Activated CD4-positive, CD25-positive, alpha-beta regulatory T cell treated with anti-CD3 and anti-CD28 coated beads, Interleukin-2, amount 50 U/mL, for 16 hours (primary cell): Measurements from ENCODE around the gene TNS3.
"Not testable (repeated sequence)": the region's sequence is repeated elsewhere in the genome, so short reads cannot be mapped to it uniquely, and the experiment has no call there.

Source experiments
- DNase-seq: peaks from one replicate; pipeline ENCODE4 v3.0.0-alpha.2; 2020; ENCODE audit warnings: low read depth, low spot score

TNS3 gene

DNA sequence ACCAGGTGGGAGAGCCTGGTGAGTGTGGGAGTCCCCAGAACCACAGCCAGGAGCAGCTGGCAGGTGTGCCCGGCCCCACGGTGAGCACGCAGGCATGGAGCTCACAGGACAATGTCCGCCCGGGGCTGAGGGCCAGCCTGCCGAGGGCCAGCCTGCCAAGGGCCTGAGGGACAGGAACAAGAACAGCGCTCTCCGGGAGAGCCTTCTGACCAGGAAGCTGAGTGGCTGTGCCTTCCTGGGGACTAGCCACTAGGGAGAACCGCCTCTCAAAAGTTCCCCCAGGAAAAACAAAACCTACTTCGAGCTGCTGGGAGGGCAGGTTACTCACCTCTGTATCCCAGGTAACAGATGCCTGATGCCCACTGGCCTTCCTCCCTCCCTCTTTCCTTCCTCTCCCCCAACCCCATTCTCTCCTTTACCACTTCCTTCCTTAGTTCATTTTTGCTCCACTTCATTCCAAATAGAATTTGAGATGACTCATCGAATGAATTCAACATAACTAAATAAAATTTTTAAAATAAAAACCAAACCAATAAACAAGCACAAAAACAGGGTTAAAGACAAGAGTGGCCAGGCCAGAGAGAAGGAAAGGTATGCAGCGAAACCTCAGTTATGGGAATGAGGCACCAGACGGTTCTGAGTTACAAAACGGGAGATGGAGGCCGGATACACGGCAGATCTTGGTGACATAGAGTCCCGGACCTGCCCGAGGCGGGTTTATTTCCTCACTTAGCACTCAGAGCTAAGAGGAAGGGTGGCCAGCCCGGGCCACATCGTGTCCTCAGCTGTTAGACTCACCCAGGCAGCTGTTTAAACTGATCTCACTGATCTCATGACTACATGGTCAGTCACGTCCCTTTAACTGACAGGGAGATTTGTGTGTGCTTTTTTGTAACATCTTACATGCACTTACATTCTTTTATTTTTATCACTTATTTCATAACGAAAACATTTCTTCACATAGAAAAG lies 128.5 kb downstream of the TNS3 start:
- no peak for DNase-seq

DNA sequence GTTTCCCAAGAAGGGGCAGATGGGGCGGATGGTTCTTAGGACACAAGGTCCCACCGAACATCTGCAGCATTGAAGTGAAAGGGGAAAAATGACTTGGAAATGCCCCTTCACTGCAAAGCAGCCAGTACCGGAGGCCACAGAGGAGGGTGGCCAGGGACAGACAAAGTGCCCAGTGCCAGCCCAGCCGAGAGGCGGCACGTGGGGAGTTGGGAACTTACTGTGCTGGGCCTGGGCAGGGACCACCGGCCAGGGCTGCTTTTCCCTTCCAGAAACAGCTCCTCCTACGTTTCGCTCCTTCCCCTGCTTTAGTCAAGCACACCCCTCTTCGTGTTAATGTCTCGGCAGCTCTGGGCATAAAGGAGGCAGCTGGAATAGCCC lies 129.2 kb downstream of the TNS3 start:
- DNase-seq = no peak

- DNase-seq = no peak
These were observed 129.6 kb downstream of the TNS3 start for GRCh38 chr7:47452295-47452694.

DNA sequence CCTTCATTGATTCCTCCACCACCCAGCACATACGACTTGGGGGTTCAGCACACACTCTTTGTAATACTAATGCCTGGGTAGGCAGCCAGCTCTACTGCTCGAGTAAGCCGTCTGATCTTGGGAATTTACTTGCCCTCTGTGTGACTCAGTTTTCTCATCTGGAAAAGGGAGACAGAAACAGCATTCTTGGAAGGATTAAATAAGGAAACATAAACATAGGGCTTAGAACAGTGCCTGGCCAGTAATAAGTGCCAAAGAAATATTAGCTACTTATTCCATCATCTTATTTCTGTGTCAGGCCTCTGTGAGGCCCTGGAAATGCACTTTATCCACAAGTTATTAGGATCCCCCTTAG lies 130.1 kb downstream of the TNS3 start:
- no peak for DNase-seq

DNA sequence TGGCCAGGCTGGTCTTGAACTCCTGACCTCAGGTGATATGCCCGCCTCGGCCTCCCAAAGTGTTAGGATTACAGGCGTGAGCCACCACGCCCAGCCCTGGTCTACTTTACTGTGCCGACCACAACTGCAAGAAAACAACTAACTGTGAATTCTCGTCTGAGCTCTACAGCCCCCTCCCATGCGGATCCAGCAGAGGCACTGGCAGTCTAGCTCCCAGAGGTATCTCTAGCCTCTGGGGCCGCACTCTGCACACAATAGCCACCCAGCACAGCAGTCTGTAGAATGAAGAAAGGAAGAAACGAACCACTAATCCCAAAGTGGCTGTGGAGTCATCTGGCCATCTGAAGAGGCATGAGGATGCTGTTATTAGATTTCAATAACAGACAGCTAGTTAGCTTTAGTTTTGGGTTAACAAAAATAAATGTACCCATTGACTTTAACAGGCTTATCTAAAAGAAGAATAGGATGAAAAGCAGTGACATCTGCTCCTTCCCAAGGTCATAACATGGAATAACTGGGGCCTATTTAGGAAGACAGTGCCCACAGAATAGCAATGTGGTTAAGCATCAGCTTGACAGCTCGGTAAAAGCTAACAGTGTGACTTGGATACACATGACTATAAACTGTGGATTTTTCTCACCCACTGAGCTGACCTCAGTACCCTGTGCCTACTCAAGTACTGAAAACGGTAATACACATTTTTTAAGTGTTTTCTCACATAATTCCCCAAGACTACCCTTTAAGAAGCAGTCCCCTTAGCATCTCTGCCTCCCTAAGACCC lies 131.9 kb downstream of the TNS3 start:
- DNase-seq = no peak

- DNase-seq = no peak
These were observed 132.9 kb downstream of the TNS3 start for GRCh38 chr7:47448971-47449370.

DNA sequence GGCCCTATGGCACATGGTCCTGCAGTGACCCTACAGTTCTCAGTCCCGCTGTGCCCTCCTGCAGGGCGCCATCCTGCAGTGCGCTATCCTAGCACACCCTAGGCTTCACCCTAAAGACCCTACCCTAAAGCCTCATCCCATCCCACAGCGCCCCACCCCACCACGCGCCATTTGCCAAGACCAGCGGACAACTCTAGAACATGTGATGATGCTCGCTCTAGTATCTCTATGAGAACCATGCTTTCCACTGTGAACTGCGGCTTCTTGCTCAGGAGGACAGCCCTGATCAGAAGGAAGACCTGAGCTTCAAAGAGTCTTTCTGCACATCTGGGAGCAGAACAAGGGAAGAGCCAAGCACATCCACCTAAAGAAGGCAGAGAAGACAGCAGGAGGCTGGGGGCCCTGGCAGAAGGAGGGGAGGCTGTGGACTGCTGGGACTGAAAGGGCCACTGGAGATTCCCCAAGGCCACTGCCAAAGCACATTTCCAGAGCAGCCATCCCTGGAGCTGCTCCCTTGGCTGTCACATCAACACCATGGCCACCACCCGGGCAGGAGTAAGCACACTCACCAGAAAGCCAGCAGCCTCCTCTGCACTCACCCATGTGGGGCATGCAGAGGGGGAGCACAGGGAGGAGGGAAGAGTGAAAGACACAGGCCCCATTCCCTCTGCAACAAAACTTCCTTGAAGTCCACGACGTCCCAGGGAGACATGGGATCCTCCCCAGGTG lies 134.1 kb downstream of the TNS3 start:
- no peak for DNase-seq

GRCh38 chr7:47446871-47447466 lies 134.9 kb downstream of the TNS3 start:
- DNase-seq = no peak

DNA sequence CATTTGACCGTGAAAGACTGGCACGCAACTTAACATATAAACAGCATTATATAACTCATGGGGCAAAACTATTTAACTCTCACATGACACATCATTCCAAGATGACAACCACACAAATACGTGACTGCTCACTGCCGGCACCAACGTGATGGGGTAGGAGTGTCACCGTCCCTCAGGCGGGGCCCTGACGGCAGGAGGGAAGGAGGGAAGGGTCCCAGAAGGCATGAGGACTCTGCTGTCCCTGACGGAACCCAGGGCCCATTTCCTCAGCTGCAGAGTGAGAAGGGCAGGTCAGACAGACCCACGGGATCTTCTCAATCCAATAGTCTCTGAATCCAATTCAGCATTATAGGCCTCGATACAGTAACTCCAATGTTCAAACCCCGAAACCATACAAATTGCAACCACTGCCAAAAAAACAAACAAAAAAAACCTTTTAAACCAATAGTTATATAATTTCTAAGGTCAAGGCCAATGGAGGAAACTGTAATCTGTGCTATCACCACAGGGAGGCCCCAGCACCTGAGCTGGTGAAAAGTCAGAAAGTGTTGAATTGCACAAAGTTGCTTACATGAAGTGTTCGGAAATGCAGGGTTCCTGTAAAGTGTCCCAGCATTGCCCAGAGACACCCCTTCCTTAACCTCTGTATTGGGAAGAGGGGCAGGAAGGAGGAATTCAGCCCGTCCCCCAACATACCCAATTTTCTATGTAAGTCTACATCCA lies 137.4 kb downstream of the TNS3 start:
- DNase-seq = no peak

GRCh38 chr7:47443049-47443448 lies 138.9 kb downstream of the TNS3 start:
- DNase-seq = no peak

GRCh38 chr7:47442605-47442865 lies 139.4 kb downstream of the TNS3 start:
- DNase-seq = no peak

GRCh38 chr7:47441796-47442604 lies 139.9 kb downstream of the TNS3 start:
- DNase-seq = no peak

DNA sequence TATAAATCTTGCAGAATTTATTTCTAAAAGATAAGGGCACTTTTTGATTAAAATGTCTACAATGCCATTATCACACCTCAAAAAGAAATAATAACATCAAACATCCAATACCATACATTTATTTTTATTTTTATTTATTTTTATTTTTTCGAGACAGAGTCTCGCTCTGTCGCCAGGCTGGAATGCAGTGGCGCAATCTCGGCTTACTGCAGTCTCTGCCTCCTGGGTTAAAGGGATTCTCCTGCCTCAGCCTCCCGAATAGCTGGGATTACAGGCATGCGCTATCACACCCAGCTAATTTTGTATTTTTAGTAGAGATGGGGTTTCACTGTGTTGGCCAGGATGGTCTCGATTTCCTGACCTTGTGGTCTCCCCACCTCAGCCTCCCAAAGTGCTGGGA lies 140.9 kb downstream of the TNS3 start:
- not testable (repeated sequence) for DNase-seq

DNA sequence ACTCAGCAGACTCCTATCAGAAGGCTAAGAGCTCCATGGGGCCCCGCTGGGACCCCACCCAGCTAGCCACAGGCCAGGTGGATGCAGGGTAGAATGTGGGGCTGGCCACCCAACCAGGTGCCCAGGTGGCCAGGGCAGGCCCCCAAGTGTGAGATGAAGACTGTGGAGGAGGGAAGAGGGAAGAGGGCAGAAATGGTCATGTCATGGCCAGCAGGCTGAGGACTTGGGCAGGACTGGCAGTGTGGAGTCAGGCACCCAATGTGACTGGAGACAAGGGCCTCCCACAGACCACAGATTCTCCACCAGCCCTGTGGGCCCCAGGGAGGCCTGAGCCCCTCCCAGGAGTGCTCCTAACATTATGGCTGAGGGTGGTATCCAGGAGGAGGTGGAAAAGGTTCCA lies 141.6 kb downstream of the TNS3 start:
- no peak for DNase-seq

DNA sequence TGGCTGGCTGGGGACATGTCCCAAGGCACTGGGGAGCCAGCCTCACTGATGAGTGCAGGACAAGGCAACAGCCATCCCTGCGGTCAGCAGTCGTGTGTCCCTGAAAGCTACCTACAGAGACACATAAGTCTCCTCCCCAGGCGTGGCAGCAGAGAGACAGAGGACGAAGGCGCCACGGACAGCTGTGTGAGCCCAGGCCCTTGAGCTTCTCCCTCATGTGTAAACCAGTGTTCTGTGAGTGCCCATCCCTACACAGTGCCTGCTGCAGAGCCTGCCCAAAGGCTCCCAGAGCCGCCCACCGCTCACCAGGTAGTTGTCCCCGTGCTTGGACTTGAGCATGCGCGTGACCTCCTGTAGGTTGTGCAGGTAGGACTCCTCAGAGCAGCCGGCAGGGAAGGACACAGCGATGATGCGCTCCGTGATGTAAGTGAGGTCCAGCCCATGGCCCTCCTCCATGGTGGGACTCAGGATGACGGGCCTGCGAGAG lies 142.7 kb downstream of the TNS3 start:
- DNase-seq = no peak

DNA sequence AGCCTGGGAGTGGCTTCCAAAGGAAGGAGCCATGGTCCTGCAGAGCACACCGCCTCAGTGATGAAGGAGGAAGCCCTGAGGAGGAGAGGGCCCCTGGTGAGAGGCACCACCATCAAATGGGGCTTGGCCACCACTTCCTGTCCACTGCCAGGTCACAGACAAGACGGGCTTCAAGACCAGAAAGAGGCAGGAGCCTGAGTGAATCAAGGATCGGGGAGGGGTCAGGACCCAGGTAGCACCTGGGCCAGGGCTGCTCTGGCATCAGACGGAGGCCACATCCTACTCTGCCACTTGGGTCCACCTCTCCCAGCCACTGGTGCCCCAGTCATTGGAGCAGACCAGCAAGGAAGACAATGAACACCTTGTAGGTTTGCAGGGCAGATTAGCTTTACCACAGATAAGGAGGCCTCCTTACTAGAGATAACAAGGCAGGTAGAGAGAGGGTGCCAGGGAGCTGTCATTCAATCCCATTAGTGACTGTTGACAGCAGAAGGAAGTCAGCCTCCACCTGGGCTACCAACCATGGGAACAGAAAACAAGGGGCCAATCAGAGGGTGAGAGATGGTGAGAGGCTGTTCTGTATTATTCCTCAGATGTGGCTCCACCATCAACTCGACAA lies 143.4 kb downstream of the TNS3 start:
- DNase-seq = no peak

DNA sequence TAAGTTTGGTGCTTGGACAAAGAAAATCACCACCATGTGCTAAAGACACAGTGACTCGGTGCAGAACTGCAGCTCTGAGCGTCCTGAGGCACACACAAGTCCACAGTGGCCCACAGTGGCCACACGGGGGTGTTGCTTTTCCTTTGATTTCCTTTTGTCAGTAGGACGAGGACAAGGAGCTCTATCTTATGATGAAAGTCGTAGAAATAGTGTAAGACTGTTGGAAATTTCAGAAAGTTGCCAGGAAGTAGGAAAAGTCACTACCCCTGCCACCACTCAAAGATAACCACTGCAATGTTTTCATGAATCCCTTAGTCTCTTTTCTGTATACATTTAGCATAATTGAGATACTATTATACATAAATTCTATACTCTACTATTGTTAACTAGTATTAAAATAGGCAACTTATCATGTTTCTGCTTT lies 146.0 kb downstream of the TNS3 start:
- DNase-seq = no peak

DNA sequence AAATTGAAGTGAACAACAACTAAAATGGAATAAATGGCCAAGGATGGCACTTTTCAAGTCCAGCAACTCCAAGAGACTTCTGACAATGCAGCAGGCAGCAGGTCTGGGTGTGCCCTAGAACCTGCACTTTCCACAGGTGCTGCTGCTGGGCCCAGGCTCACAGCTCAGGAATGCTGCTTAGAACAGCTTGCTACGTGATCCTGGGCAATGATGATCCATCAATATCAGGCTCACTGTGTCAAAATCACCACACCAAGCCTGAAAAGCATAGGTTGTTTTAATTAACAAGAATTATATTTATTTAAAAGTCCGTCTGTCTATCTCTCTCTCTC lies 148.4 kb downstream of the TNS3 start:
- DNase-seq = no peak

GRCh38 chr7:47432671-47433563 lies 149.0 kb downstream of the TNS3 start:
- no peak for DNase-seq
